Islet of Langerhans (tissue), 1 donor: Measurements from ENCODE around the gene NFIC.

ENCODE experiments used
- FAIRE-seq: peaks from one replicate; lab custom pipeline; 2011; peaks lifted over from hg19 to GRCh38; lab: Jason Lieb, UNC

Gene NFIC

GRCh38 chr19:3512562-3513228 lies 146.3 kb downstream of the NFIC start:
- FAIRE-seq = no peak

GRCh38 chr19:3513229-3514140 lies 147.1 kb downstream of the NFIC start:
- no peak for FAIRE-seq

GRCh38 chr19:3514930-3515329 lies 148.5 kb downstream of the NFIC start:
- FAIRE-seq = no peak

- no peak for FAIRE-seq
Measured at GRCh38 chr19:3515891-3516422, 149.6 kb downstream of the NFIC start.

GRCh38 chr19:3516675-3517207 lies 150.4 kb downstream of the NFIC start:
- no peak for FAIRE-seq

GRCh38 chr19:3517638-3518037 lies 151.3 kb downstream of the NFIC start:
- no peak for FAIRE-seq

GRCh38 chr19:3518255-3518654 lies 151.9 kb downstream of the NFIC start:
- no peak for FAIRE-seq

GRCh38 chr19:3518659-3519058 lies 152.3 kb downstream of the NFIC start:
- no peak for FAIRE-seq
